Adrenal gland (tissue), 12 donors: ENCODE measurements around the gene TYMP. TPM values are rescaled to one million over a fixed set of nuclear protein-coding genes. Genes with fewer than 3 reads are reported as not detected.
A peak's percentile ranks its signal among the peaks of the same experiment; 100 is the strongest.

Experiments used
- DNase-seq, 7 donors: peaks; one replicate each; pipeline ENCODE4 v3.0.0-alpha.2; 2019 to 2020
- H3K27ac ChIP-seq, 5 donors: fragments of 200-600 bp; sonication (generic) in 4 of 5; 1 replicate in 3 of 5; 2 replicates in 2 of 5; pipeline versions ENCODE4 v1.5.1 to v1.8.0; 2016 to 2020; ENCODE audit warnings: mild to moderate bottlenecking in 1 of 5
- H3K27me3 ChIP-seq: fragments of 200-600 bp; 2 replicates; pipeline ENCODE4 v1.8.0; 2021
- H3K36me3 ChIP-seq, 2 donors: fragments of 200-600 bp; replicated peaks in 1 of 2; 1 replicate in 1 of 2; 2 replicates in 1 of 2; pipeline versions ENCODE4 v1.5.1 to v1.8.0; 2018 to 2022
- H3K4me1 ChIP-seq, 2 donors: fragments of 200-600 bp; replicated peaks in 1 of 2; 1 replicate in 1 of 2; 2 replicates in 1 of 2; pipeline versions ENCODE4 v1.5.1 to v1.8.0; 2018 to 2021
- H3K4me3 ChIP-seq, 4 donors: fragments of 200-600 bp; sonication (generic) in 3 of 4; one replicate each; pipeline ENCODE4 v1.5.1; 2016 to 2018
- H3K9me3 ChIP-seq, 3 donors: fragments of 200-600 bp; sonication (generic) in 1 of 3; replicated peaks in 1 of 3; 1 replicate in 2 of 3; 2 replicates in 1 of 3; pipeline versions ENCODE4 v1.5.1 to v1.8.0; 2016 to 2021
- POLR2A ChIP-seq, 2 donors: fragments of 450-650 bp; IDR thresholded peaks; one replicate each; pipeline ENCODE4 v1.6.1; 2017; ENCODE audit warnings: antibody characterized with exemption in 2 of 2, mild to moderate bottlenecking in 2 of 2, moderate library complexity in 1 of 2
- WGBS, 4 donors: extraction: QIAGEN DNeasy Blood & Tissue Kit in 2 of 4; methylation state at CpG; one replicate each; pipeline versions ENCODE4 v1.1.5 to v1.1.7; 2013 to 2017; 5-methylcytosine and 5-hydroxymethylcytosine counted together
- intact Hi-C, 2 donors: fragments of 100-400 bp; cut with DNase I; formaldehyde crosslinking; loops; one replicate each; pipeline versions ENCODE4 v1.14.1 to v1.15.0; 2022 to 2023
- polyA plus RNA-seq, 3 donors: library from polyadenylated mRNA; stranded (reverse); fragments of 200-250 nt in 2 of 3; fragments of 350-450 nt in 1 of 3; fragmentation: Illumina TruSeq in 1 of 3; extraction: RNeasy Lipid Tissue Mini Kit (QIAGEN cat#74804) in 1 of 3; gene quantifications; one replicate each; pipeline ENCODE4 v1.2.3, GENCODE V29; 2013 to 2014
- total RNA-seq, 9 donors: library from RNA; depleted of rRNA in 4 of 9; stranded (reverse); fragments of >200 nt in 4 of 9; fragments of 120-200 nt in 1 of 9; fragmentation: NEBNext Ultra II Directional in 1 of 9; extraction: Animal tissue kit (Norgen Biotek cat#: 25700) in 1 of 9; gene quantifications; one replicate each; pipeline versions ENCODE4 v1.1.0 to v1.2.4, GENCODE V29; 2013 to 2023
- TF ChIP-seq, protein P1 (sequence below), 6 experiments: fragments of 450-650 bp in 4 of 6; fragments of 200-600 bp in 2 of 6; sonication (generic) in 1 of 6; IDR thresholded peaks; 1 replicate in 5 of 6; 2 replicates in 1 of 6; pipeline versions ENCODE4 v1.5.1 to v1.8.0; 2016 to 2021; ENCODE audit warnings: antibody characterized with exemption in 6 of 6, mild to moderate bottlenecking in 2 of 6, moderate library complexity in 1 of 6
- donor health status: healthy with polysubstance abuse.
- donor health status: Bipolar disorder and iron deficiency.
- donor health status: DM: yes; HTN: yes; CAD: no.
- donor health status: DM: no; HTN: no; CAD: no.
- donor health status: DM: no; HTN: no; CAD: no.
- donor health status: DM: yes; HTN: yes; CAD: no.

The TYMP gene
- total and polyA plus RNA-seq, 12 donors = 1.9 to 152 (median 64.5) TPM

GRCh38 chr22:50482107-50483074, 47.4 kb downstream of the TYMP start:
- DNase-seq = no peak
- intact Hi-C loops = no loop called here
- peaks cover 36% of the 10 kb centered on the region for H3K27me3 ChIP-seq
- no peak overlapping the region for H3K27ac ChIP-seq
- no peak overlapping the region for H3K4me3 ChIP-seq
- TF ChIP-seq, protein P1, sequence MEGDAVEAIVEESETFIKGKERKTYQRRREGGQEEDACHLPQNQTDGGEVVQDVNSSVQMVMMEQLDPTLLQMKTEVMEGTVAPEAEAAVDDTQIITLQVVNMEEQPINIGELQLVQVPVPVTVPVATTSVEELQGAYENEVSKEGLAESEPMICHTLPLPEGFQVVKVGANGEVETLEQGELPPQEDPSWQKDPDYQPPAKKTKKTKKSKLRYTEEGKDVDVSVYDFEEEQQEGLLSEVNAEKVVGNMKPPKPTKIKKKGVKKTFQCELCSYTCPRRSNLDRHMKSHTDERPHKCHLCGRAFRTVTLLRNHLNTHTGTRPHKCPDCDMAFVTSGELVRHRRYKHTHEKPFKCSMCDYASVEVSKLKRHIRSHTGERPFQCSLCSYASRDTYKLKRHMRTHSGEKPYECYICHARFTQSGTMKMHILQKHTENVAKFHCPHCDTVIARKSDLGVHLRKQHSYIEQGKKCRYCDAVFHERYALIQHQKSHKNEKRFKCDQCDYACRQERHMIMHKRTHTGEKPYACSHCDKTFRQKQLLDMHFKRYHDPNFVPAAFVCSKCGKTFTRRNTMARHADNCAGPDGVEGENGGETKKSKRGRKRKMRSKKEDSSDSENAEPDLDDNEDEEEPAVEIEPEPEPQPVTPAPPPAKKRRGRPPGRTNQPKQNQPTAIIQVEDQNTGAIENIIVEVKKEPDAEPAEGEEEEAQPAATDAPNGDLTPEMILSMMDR (IDR thresholded peaks at IDR 0.05) = no peak
- no peak for TF ChIP-seq POLR2A (IDR thresholded peaks at IDR 0.05)
- no peaks in the 10 kb centered on the region for H3K36me3 ChIP-seq
- 70 to 78% (median 76%) methylated on average over 8 to 35 of the region's 35 CpGs for WGBS, 4 donors
- H3K4me1 ChIP-seq = peaks cover 0 to 14% of the 10 kb centered on the region in 2 donors
- no peaks in the 10 kb centered on the region for H3K9me3 ChIP-seq

DNA sequence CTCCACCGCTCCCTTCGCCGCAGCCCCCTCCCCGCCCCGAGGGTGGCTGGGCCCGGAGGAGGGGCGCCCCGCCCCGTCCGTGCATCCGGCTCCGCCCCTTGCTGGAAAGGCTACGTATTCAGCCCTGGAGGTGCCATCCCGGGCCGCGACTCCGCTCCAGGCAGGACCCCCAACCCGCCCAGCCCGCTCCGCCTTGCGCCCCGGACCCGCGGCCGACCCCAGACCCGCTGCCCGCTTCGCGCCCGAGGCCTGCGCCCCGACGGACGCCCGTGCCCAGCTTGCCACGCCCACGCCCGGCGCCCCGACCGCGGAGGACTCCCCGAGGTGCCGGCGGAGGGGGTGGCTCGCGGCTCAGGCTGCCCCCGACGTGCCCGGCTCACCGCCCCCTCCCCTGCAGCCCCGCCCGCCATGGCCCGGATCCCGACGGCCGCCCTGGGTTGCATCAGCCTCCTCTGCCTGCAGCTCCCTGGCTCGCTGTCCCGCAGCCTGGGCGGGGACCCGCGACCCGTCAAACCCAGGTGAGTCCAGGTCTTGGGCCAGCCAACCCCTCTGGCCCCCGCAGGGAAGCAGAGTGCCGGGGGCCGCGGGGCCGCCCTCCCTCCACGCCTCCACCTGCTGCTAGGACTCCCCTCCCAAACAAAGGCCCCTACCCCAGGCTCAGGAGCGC, 48.2 kb downstream of the TYMP start, which contains the start of gene ADM2:
TSS of gene ADM2 (plus strand) at position 104 of the 667 bp plus-strand sequence. CDS start at position 409, 305 bp downstream.
- TF ChIP-seq, protein P1 (IDR thresholded peaks at IDR 0.05) = no peak
- TF ChIP-seq POLR2A (IDR thresholded peaks at IDR 0.05) = no peak
- H3K4me1 ChIP-seq = peaks cover 0 to 14% of the 10 kb centered on the region in 2 donors
- no peaks in the 10 kb centered on the region for H3K36me3 ChIP-seq
- H3K9me3 ChIP-seq = no peaks in the 10 kb centered on the region
- WGBS, 4 donors = 0 to 16% (median 3%) methylated on average over 1 to 70 of the region's 70 CpGs
- peak within 1 kb of the TSS in 2 of 4 donors; percentile 17 to 56 for H3K4me3 ChIP-seq
- no peak within 1 kb of the TSS for H3K27ac ChIP-seq
- intact Hi-C loops = no loop called here
- H3K27me3 ChIP-seq = peaks cover 36% of the 10 kb centered on the region
- DNase-seq = peak in 1 of 7 donors; percentile 21

GRCh38 chr22:50481045-50481439, 48.8 kb downstream of the TYMP start:
- 2 to 7% (median 4%) methylated on average over 16 to 45 of the region's 45 CpGs; no CpG with 5 or more reads in 1 of the 4 donors for WGBS, 4 donors
- no peaks in the 10 kb centered on the region for H3K36me3 ChIP-seq
- no peak overlapping the region for H3K27ac ChIP-seq
- intact Hi-C loops = no loop called here
- peaks cover 36% of the 10 kb centered on the region for H3K27me3 ChIP-seq
- TF ChIP-seq, protein P1 (IDR thresholded peaks at IDR 0.05) = no peak
- TF ChIP-seq POLR2A (IDR thresholded peaks at IDR 0.05) = no peak
- H3K4me3 ChIP-seq = peak overlapping the region in 2 of 4 donors; percentile 17 to 56
- no peaks in the 10 kb centered on the region for H3K9me3 ChIP-seq
- DNase-seq = no peak
- H3K4me1 ChIP-seq = peaks cover 0 to 14% of the 10 kb centered on the region in 2 donors

DNA sequence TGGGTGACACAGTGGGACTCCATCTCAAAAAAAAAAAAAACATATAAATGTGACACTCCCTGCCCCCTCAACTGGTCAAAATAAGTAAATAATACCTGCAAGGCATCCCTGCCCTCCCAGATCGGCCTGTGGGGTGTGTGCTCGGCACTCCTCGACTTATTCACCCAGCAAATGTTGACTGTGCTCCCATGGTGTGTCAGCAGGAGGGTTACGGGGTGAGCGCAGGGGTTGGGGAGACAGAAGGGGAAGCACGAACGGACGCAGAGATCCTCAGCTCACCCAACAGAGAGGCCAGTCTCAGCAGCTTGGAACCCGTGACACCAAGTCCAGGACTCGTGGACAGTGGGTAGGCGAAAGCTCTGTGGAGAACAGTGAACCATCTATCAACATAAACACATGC, 50.1 kb downstream of the TYMP start:
- intact Hi-C loops = no loop called here
- no peak overlapping the region for H3K27ac ChIP-seq
- H3K9me3 ChIP-seq = no peaks in the 10 kb centered on the region
- H3K4me1 ChIP-seq = peaks cover 0 to 19% of the 10 kb centered on the region in 2 donors
- 69 to 76% (median 74%) methylated on average over 11 of the region's 11 CpGs for whole genome bisulfite sequencing, 4 donors
- no peak for DNase-seq
- no peak overlapping the region for H3K4me3 ChIP-seq
- no peaks in the 10 kb centered on the region for H3K36me3 ChIP-seq
- peaks cover 36% of the 10 kb centered on the region for H3K27me3 ChIP-seq
- TF ChIP-seq, protein P1 (IDR thresholded peaks at IDR 0.05) = no peak
- TF ChIP-seq POLR2A (IDR thresholded peaks at IDR 0.05) = no peak
